GM21367 (cell line): ENCODE measurements around the gene OSBPL2.

Experiments used
- ATAC-seq: cut with Tn5 transposase; IDR thresholded peaks from one replicate; pipeline ENCODE4 v1.9.1; 2021; ENCODE audit not compliant: unreplicated experiment

OSBPL2 gene

DNA sequence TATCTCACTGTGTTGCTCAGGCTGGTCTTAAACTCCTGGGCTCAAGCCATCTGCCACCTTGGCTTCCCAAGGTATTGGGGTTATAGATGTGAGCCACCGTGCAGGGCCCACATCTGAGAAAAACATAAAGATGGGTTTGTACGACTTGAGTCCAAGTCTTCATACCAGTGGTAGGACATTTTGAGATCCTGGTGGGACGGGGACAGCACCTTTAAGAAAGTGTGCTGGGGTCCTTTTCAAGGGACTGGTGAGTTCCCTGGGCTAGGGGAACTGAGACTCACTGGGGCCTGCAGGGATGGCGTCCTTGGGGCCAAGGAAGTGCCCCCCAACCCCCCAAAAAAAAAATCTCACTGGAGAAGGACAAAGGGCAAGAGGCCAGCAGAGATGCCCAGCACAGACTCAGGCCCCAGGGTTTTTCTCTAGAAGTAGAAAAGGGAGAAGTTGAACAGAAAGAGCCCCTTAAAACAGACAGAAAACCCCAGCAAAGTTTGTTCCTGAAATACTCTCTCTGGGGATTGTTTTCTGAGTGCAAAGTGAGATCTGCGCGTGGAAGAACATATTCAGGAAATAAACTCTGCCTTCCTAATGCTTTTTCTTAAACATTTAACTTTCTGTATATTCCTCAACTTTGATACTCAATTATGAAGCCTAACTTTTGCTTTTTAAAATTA lies 10.7 kb downstream of the OSBPL2 start:
- no peak for ATAC-seq

DNA sequence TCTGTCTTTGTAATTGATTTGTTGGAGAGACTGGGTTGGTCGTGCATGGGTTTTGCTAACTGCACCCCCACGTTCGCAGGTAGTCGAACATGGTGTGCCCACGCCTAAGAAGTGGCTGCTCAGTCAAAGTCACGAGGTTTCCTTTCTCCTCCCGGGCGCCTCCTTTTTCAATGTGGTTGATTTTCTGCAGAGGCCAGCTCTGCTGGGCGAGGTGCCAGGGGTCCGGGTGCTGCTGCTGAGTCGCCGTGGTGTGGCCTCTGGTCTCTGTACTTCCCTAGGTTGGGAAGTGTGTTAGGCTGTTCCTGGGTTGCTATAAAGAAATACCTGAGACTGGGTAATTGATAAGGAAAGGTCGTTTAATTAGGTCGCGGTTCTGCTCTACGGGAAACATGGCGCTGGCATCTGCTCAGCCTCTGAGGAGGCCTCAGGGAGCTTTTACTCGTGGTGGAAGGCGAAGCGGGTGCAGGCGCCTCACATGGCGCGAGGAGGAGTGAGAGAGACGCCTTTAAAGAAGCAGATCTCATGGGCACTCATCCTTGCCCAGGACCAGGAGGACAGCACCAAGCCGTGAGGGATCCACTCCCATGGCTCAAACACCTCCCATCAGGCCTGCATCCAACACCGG lies 14.1 kb downstream of the OSBPL2 start:
- ATAC-seq, result no peak

GRCh38 chr20:62253398-62253797 lies 15.1 kb downstream of the OSBPL2 start:
- no peak for ATAC-seq

GRCh38 chr20:62254021-62254724 lies 15.9 kb downstream of the OSBPL2 start:
- no peak for ATAC-seq

GRCh38 chr20:62255976-62256375 lies 17.7 kb downstream of the OSBPL2 start:
- ATAC-seq, result no peak

- ATAC-seq, result no peak
Measured at GRCh38 chr20:62258499-62259293, 20.4 kb downstream of the OSBPL2 start.

DNA sequence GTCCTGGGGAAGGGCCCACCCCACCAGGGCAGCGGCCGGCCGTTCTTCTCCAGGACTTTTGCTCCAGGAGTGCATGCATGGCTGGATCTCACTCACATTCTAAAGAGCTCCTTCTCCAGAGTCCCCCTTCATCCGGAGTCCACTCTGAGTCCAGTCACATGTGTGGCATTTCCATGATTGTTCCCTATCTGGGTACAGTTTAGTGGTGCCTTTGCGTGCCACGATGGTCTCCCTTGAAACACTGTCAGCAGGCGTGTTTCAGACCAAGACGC lies 20.9 kb downstream of the OSBPL2 start:
- ATAC-seq, result no peak

DNA sequence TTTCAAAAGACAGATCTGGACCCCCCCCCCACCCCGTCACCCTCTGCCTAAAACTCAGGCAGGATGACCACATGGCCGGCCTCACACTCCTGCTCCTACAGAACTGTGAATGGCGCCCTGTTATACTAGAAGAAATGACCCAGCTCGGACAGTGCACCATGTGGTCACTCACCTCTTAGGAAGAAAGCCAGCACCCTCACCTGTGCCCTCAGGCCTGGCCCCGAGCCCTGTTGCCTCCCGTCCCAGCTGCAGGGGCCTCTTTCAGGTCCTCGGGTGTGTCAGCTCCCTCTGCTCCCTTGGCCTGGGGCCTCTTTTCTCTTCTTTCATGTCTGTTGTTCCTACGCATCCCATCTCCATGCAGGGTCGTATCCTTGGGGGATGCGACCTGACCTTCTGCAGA lies 23.7 kb downstream of the OSBPL2 start:
- ATAC-seq, result no peak

DNA sequence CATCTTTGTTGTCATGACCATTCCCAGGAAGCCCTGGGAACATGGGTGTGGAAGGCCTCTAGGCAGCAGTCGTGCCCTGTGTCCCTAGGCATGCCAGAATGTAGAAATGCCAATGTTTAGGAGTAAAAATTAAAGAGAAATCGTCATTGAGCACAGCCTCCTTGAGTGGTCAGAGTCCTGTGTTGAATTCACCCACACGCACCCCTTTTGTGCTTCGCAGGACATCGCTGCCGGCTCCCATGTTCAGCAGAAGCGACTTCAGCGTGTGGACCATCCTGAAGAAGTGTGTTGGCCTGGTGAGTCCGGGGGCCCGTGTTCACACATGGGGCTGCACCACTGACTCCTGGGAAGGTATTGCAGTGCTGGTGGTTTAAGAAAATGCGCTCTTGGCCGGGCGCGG lies 25.1 kb downstream of the OSBPL2 start:
- ATAC-seq, result no peak

- ATAC-seq, result no peak
Measured at GRCh38 chr20:62265365-62265764, 27.0 kb downstream of the OSBPL2 start.

GRCh38 chr20:62266340-62266739 lies 28.0 kb downstream of the OSBPL2 start:
- no peak for ATAC-seq

DNA sequence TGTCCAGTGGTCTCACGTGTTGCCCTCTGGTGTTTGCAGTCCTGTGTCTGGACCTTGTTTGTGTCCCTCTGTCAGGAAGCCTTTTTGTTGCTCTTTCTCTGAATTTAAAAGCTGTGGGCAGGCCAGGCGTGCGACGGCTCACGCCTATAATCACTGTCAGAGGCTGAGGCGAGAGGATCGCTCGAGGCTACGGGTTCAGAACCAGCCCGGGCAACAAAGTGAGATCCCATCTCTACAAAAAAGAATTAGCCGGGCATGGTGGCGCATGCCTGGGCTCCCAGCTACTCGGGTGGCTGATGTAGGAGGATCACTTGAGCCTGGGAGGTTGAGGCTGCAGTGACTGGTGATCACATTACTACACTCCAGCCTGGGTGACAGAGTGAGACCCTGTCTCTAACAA lies 28.5 kb downstream of the OSBPL2 start:
- no peak for ATAC-seq

DNA sequence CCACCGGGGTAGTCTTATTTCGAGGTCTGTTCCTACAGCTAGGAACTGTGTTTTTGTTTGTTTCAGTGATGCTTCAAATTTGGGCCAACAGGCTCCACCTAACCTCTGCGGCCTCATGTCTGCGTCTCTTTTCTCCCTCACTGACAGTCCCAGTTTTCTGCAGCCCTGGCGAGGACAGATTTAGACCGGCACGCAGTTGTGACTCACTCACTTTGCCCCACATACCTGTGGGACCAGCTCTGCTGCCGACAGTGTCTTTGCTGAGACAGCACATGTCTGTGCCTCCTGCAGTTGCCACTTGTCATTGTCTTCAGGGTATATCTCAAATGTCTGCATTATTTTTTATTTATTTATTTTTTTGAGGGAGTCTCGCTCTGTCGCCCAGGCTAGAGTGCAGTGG lies 29.2 kb downstream of the OSBPL2 start:
- no peak for ATAC-seq

GRCh38 chr20:62268228-62268900 lies 30.0 kb downstream of the OSBPL2 start:
- ATAC-seq, result no peak

DNA sequence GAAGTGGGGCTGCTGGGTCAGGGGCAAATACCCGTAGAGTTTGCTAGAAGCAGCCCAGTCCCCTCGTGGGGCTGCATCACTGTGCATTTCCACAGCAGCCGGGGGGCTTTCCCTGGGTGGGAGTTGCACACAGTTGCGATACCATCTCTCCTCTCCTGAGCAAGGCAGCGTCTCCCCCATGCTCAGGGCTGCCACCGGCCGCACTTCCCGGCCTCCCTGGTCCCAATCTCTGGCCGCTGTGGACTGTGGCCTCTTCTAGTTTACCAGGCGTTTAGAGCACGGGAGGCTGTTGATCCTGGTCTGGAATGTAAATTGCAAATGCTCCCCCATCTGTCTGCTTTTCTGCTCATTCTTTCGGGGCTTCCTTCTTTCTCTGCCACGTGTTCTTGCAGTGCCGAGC lies 31.1 kb downstream of the OSBPL2 start:
- ATAC-seq, result no peak

- ATAC-seq, result no peak
Measured at GRCh38 chr20:62269871-62270270, 31.6 kb downstream of the OSBPL2 start.

DNA sequence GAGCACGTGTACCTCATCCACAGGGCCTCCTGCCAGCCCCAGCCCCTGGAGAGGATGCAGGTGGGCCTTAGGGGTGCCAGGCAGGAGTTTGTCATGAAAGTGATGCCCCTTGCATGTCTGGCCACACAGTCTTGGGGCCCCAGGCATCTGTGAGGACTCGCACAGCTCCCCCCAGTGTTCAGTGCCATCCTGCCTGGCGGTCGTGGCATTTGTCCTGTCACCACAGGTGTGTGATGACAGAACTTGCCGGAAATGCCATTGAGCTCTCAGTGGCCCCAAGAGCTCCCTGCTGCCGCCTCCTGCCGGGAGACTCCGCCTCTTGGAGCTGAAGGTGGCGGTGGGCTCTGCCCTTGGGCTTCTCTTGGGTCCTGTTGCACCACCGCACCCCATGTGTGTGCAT lies 33.9 kb downstream of the OSBPL2 start:
- no peak for ATAC-seq

DNA sequence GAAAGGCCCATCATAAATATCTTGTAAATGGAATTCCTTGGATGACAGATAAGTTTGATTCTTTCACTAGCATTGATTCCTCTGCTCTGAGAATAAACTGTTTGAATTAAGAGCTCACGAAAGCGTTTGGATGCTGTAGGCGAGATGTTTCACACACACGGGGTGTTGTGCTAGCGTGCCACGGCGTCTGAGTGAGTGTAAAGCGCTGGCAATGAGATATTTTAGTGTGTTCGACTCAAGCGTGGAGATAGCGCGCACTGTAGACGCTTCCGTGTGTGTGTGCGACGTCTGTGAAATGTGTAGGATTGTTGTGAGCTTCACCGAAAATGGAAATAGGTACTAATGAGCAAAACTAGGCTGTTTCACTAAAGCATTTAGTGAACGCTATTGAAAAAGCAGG lies 35.1 kb downstream of the OSBPL2 start:
- ATAC-seq, result no peak

GRCh38 chr20:62274332-62274950 lies 36.1 kb downstream of the OSBPL2 start:
- no peak for ATAC-seq

DNA sequence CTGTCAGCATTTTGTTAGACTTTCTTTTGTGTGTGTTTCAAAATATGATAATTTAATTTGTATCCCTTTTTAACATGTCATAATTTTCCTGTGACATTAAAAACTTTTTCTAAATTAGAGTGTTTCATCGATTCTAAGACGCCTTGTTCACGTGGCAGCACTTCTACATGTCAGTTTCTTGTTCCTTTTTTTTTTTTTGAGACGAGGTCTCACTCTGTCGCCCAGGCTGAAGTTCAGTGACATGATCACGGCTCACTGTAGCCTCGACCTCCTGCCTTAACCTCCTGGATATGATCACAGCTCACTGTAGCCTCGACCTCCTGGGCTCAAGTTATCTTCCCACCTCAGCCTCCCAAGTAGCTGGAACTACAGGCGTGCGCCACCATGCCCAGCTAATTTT lies 36.9 kb downstream of the OSBPL2 start:
- ATAC-seq, result no peak

DNA sequence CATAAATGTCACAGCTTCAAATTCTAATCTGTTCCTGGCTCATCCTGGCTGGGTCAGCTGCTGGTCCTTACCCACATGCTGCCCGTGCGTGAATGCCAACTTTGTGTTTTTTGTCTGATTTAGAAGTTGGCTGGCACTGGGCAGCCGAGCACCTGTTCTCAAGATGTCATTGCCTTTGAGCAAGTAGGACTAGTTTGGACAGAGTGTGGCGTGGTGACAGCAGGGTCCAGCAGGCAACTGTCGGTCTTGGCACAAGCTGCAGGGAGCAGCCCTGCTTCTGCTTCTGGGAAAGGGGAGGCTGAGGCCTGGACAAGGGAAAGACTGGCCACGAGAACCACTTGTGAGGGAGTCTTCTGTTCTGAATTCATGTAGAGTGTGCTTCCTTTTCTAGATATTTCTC lies 38.1 kb downstream of the OSBPL2 start:
- no peak for ATAC-seq
